GOT3 (cell line): ENCODE measurements around the gene TCF7L1.

Experiments used
- DNase-seq: peaks from one replicate; lab custom pipeline; 2025; ENCODE audit warnings: mixed read lengths; lab: John Stamatoyannopoulos, UW

The TCF7L1 gene

GRCh38 chr2:85255456-85255812 lies 122.2 kb downstream of the TCF7L1 start:
- no peak for DNase-seq

DNA sequence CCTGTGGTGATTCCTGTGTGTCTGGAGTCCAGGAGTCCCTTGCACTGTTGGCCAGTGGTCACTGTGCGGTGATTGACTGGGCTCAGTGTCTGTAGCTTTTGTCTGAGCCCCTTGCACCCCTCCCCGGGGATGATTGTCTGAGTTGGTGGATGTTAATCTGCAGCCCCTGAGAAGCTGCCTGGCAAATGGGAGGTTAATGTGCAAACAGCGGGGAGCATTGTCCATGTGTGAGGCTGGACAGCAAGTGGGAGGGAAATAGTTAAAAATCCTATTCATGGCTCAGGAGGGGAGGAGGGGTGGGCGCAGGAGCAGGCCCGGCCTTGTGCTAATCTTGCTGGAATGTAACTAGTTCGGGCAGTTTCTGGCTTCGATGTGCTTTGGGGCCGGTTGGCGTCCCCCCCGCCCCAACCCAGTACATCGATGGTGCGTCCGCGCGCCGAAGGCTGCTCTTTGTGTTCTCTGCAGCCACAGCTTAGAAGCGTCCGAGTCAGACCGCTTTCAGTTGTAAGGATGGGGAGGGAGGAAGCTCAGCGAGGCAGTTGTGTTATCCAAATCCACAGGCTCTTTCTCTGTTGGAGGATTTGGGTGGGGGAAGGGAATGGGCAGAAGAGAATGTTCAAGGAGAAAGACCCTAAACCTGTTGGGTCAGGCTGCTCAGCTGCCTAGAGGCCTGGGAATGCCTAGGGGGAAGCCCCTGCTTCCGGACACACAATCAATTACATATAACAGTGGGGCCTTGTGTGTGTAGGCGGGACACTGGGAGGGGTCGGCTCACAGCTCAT lies 122.8 kb downstream of the TCF7L1 start:
- DNase-seq, result no peak

- DNase-seq, result no peak
Measured at GRCh38 chr2:85257359-85257969, 124.3 kb downstream of the TCF7L1 start.

- no peak for DNase-seq
Measured at GRCh38 chr2:85257970-85258605, 124.9 kb downstream of the TCF7L1 start.

DNA sequence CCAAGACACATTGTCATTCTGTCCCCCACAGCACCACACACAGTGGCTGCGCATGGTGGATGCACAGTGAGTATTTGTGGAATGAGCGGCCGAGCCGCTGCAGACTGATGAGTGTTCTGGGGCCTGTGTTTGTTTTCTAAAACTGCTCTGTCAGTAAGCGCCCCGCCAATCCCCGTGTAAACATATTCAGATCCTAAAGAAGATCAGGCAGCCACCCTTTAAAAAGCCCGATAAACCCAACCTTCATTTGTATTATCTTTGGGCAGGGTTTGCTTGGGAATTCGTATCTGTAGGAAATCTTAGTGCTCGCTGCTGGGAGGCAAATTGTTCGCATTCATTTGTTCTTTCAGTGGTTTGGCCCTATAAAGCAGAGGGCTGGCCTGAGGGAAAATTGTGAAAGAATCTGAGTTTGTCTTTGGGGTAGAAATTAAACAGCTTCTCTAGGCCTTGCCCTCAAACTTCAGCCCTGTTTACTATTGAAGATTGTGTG lies 126.0 kb downstream of the TCF7L1 start:
- DNase-seq, result no peak

DNA sequence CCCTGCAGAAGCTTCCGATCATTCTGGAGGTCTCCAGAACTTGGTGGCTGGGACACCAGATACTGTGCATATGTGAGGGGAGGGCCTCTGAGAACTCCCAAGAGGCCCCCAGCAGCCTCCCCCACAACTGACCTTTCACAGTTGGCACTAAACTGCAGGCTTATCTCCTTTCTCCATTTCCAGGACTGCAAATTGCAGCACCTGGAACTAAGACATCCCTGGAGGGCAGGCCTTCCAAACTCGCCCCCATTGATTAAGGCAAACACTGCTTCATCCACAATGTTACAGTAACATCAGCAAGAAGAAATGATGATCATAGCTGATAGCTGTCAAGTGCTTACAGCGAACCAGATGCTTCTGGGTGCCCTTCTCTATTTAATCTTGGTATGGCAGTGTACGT lies 126.7 kb downstream of the TCF7L1 start:
- DNase-seq, result no peak

DNA sequence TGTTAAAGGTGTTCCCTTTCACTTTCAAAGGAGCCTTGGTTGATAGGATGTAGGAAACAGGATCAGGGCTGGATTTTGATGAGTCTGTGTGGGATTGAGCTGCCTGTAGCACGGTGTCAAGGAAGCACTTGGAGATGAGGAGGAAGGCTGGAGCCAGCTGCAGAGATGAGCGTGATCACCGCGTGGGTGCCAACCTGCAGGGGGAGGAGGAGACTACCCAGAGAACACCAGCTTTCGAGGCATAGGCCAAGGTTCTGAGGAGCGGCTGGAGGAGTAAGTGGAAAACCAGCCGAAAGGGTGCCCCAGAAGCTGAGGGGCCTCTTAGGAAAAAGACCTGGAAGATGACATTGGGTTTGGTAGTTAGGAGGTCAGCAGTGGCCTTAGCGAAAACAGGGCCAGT lies 130.4 kb downstream of the TCF7L1 start:
- DNase-seq, result no peak

- DNase-seq, result no peak
Measured at GRCh38 chr2:85264471-85264870, 131.3 kb downstream of the TCF7L1 start.

GRCh38 chr2:85265304-85265703 lies 132.1 kb downstream of the TCF7L1 start:
- no peak for DNase-seq

DNA sequence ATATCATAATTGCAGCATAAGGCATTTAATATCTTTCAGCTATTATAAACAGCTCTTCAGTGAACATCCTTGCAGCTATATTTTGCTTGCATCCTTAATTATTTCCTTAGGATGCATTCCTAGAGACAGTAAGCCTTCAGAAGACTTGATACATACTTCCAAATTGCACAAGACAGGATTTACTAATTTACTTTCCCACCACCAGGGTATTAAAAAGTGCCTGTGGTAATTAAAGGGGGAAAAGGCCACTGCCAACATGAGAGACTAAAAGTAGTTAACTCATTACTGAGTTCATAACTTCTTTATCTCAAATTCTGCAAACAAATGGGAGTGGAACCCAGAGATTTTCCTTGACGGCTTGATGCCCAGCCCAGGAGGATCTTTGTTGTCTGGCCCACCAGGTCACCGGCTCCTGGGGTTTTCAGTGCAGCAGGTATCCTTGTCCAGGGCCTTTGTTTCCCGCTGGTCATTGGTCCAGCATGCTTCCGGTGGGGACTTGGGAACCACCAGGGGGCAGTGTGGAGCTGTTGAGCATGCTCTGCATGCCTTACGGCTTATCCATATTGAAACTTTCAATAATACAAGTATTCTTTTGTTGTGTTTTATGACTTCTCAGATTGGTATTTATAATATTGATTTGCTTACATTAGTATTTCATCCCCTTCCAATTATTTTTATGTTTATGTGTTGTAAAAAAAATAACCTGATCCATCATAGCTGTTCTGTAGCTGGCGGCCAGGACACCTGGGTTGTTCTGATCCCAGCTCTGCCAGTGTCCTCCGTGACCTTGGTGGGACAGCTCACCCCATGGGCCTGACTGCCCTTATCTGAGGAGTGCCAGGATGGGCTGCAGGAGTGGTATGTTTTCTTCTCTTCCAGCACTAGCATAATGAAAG lies 133.2 kb downstream of the TCF7L1 start:
- DNase-seq, result no peak

DNA sequence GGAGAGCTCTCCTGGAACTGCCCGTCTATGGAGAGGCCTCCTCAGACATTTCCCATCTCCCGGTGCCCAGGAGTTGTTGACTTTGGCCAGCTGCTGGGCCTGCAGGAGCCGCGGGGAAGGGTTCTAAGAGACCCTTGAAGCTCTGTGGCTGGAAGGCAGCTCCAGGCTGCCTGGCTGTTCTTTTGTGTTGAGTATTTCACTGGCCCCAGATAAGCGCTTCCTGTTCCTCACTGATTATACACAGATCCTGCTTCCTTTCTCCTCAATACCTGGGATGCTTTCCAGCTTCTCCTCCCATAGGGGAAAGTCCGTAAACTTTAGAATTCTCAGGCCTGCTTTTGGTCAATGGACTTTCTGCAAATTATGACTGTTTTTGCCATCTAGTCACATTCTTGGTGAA lies 136.8 kb downstream of the TCF7L1 start:
- DNase-seq, result no peak

GRCh38 chr2:85272357-85272756 lies 139.2 kb downstream of the TCF7L1 start:
- no peak for DNase-seq

DNA sequence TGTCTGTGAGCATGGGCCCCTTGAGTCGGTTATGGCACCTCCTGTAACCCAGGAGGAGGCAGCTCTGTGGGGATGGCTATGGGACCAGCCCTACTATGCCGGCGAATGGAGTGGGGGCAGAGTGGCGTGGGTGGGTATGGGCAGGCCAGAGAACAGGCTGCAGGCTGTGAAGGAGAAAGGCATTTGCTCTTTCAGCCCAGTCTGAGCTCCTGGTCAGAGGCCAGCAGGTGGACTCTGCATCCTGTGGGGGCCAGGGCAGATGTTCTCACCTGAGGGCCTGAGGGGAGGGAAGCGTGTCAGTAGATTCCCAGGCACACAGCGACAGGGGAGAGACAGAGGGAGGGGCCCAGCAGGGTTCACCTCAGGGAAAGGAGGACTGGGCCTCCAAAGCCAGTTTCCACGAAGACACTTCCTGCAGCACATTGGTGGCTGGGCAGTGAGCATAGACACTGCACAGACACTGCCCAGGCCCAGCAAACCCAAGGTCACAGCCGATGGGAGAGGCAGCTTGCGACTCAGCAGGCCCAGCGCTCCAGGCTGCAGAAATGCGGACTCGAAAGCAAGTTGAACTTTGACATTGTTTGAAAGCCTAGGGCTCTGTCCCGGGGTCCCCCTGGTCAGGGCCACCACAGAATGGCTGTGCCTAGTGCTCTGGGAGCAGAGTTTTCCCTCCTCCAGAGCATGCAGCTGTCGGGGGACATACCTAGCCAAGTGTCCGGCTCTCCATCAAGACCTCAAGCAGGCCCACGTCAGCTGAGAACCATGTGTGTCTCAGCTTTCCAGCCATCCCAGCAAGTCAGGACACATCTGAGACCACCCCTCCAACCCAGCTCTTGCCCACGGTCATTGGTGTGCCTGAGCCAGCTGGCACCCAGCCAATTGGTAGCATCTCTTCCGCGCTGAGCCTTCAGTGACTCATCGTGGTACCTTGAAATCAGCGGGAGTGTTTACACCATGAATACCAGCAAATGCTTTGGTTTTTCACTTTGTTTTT lies 140.8 kb downstream of the TCF7L1 start:
- no peak for DNase-seq

DNA sequence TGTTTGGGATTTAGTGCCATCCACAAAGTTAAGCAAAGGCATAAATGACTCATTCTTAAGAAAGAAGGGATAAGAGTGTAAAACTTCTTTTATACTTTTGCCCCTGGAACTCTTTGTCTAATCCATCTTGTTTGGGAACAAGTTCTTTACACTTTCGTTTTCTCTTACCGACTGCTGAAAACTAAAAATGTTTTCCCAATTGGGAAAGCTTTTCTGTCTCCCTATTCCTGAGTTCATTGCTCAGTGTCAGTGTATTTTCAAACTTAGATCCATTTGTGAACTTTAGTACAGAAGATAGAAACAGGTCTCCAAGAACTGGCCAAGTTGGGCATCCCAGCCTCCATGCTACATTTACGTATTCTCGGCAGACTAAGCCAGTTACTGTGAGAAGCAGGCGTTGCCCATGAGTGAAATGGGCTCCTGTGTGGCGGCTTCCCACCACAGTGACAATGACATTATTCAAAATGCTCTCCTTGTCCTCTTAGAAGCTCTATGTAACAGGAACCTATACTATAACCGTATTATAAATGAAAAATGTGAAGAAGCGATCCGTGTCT lies 142.9 kb downstream of the TCF7L1 start:
- DNase-seq, result no peak

- DNase-seq, result no peak
Measured at GRCh38 chr2:85276571-85277118, 143.5 kb downstream of the TCF7L1 start.

GRCh38 chr2:85277416-85278158 lies 144.4 kb downstream of the TCF7L1 start:
- no peak for DNase-seq

- DNase-seq, result no peak
Measured at GRCh38 chr2:85278361-85278760, 145.2 kb downstream of the TCF7L1 start.

DNA sequence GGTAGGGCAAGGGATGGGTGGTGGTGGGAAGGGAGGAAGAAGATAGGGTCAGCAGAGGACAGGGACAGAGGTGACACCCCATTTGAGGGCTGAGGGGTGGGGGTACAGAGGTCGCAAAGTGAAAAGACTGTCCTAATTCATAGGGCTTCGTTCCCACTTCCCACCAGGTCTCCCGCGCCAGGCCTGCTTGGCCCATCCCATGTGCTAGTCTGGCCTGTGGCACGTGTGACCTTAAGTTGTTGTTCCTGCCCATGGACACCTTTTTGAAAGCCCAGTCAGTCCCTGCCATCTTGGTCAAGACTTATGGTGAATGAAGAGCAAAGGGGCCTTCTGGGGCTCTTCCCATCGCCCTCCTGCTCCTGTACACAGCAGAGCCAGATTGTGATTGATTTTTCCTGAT lies 148.4 kb downstream of the TCF7L1 start:
- DNase-seq, result no peak

DNA sequence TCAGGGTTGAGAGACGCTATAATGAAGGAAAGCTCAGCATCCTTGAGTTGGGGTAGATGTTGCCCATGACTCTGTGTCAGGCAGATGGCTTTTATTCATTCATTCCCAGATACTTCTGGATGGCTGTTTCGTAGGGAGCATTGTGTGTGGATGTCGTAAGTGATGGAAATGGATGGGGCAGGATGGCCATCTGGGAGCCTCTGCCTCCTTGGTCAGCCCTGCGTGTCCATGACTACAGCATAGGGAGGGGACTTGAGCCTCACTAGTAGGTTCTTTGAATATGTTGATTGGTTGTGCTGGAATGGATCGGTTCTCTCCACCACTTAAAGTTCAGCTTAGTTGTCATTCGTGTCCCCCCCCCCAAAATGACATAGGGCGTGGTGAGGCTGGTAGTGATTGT lies 149.7 kb downstream of the TCF7L1 start:
- no peak for DNase-seq

DNA sequence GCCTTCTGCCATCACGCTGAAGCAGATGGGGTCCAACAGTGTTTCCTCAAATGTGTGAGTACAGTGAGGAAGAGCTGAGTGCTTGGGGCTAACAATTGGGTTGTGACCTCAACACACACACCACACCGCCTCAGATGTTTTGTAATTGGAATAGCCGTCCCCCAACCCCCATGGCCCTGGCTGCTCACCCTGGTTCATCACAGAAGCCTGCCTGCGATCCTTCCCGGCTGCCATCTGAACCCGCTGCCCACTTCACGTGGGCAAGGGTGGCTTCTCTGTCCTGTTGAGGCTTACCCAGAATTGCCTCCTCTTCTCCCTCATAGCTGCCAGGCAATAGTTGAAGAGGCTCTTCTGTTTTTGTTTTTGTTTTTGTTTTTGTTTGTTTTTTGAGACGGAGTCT lies 150.4 kb downstream of the TCF7L1 start:
- DNase-seq, result no peak
